Stomach (tissue), 9 donors: Measurements from ENCODE around the gene CDKN2B-AS1. TPM values are rescaled to one million over a fixed set of nuclear protein-coding genes. Genes with fewer than 3 reads are reported as not detected.

ENCODE experiments used
- DNase-seq, 2 donors: peaks; one replicate each; pipeline versions ENCODE4 v3.0.0 to v3.0.0-alpha.2; 2013 to 2019
- H3K27ac ChIP-seq, 5 donors: fragments of 200-600 bp in 4 of 5; sonication (generic) in 4 of 5; one replicate each; pipeline ENCODE4 v1.5.1; 2013 to 2019; ENCODE audit warnings: mild to moderate bottlenecking in 1 of 5, moderate library complexity in 1 of 5
- H3K27me3 ChIP-seq, 3 donors: fragments of 200-600 bp; sonication (generic); one replicate each; pipeline ENCODE4 v1.5.1; 2017 to 2019; ENCODE audit warnings: mixed run types in 1 of 3
- H3K36me3 ChIP-seq, 4 donors: fragments of 200-600 bp; sonication (generic); 1 replicate in 3 of 4; 2 replicates in 1 of 4; pipeline ENCODE4 v1.5.1; 2016 to 2019
- H3K4me1 ChIP-seq, 4 donors: fragments of 200-600 bp; sonication (generic); one replicate each; pipeline ENCODE4 v1.5.1; 2016 to 2019
- H3K4me3 ChIP-seq, 4 donors: fragments of 200-600 bp; sonication (generic) in 3 of 4; one replicate each; pipeline ENCODE4 v1.5.1; 2016 to 2019; ENCODE audit warnings: mild to moderate bottlenecking in 1 of 4
- H3K9me3 ChIP-seq, 4 donors: fragments of 200-600 bp; sonication (generic); one replicate each; pipeline ENCODE4 v1.5.1; 2016 to 2019
- EP300 ChIP-seq: sonication (generic); formaldehyde crosslinking; IDR thresholded peaks from one replicate; pipeline ENCODE4 v1.6.1; 2017; ENCODE audit warnings: antibody characterized with exemption
- POLR2A ChIP-seq, 4 donors: fragments of 450-650 bp; IDR thresholded peaks; one replicate each; pipeline ENCODE4 v1.6.1; 2016; ENCODE audit warnings: antibody characterized with exemption in 4 of 4, control low read depth in 2 of 4, mild to moderate bottlenecking in 1 of 4, moderate library complexity in 1 of 4
- POLR2AphosphoS5 ChIP-seq, 3 donors: sonication (generic); formaldehyde crosslinking; IDR thresholded peaks; one replicate each; pipeline ENCODE4 v1.6.1; 2016; ENCODE audit warnings: antibody characterized with exemption in 3 of 3
- WGBS, 5 donors: extraction: QIAGEN DNeasy Blood & Tissue Kit in 3 of 5; methylation state at CpG; one replicate each; pipeline versions ENCODE4 v1.1.5 to v1.1.7; 2013 to 2018; 5-methylcytosine and 5-hydroxymethylcytosine counted together
- intact Hi-C: fragments of 100-400 bp; cut with DNase I; formaldehyde crosslinking; loops from one replicate; pipeline ENCODE4 v1.15.1; 2023; ENCODE audit warnings: low total_unique reads
- polyA plus RNA-seq, 3 donors: library from polyadenylated mRNA; stranded (reverse); fragments of 200-250 nt; gene quantifications; one replicate each; pipeline ENCODE4 v1.2.3, GENCODE V29; 2013
- total RNA-seq, 5 donors: library from RNA; depleted of rRNA; stranded (reverse); fragments of >200 nt; gene quantifications; one replicate each; pipeline versions ENCODE4 v1.1.0 to v1.2.3, GENCODE V29; 2014 to 2016
- TF ChIP-seq, protein P1 (sequence below), 7 experiments: fragments of 450-650 bp in 4 of 7; fragments of 200-600 bp in 3 of 7; sonication (generic) in 3 of 7; IDR thresholded peaks; one replicate each; pipeline ENCODE4 v1.5.1; 2016 to 2019; ENCODE audit warnings: antibody characterized with exemption in 7 of 7, control low read depth in 2 of 7, mild to moderate bottlenecking in 1 of 7
- donor health status: healthy with polysubstance abuse.
- donor health status: Bipolar disorder and iron deficiency.
- donor health status: healthy.

Gene CDKN2B-AS1
- total and polyA plus RNA-seq, 8 donors: 0.48 to 1.6 (median 1.1) TPM; not detected in 3

DNA sequence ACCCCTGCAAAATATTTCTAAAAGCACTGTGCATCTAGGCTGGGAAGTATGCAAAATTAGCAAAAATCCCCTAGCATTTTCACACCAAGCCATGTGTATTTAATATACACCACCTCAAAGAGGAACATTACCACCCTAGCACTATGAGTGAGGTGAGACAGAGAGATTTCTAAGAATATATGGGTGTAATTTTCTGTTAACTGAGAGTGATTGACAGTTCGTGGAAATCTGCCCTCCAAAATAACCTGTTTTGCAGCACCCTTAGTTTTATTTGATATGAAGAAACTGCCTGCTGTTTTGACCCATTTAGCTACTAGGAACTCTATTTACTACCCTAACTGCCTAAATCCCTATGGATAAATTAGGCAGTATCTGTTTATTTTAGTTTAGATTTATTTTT lies 78.8 kb downstream of the CDKN2B-AS1 start:
- DNase-seq: no peak
- intact Hi-C loops: no loop called here
- no peaks in the 10 kb centered on the region for H3K9me3 ChIP-seq
- no peak overlapping the region for H3K4me3 ChIP-seq
- no peaks in the 10 kb centered on the region for H3K4me1 ChIP-seq
- WGBS, 5 donors: 53 to 88% (median 78%) methylated on average over 1 of the region's 1 CpG
- H3K27ac ChIP-seq: no peak overlapping the region
- H3K36me3 ChIP-seq: no peaks in the 10 kb centered on the region
- TF ChIP-seq, protein P1, sequence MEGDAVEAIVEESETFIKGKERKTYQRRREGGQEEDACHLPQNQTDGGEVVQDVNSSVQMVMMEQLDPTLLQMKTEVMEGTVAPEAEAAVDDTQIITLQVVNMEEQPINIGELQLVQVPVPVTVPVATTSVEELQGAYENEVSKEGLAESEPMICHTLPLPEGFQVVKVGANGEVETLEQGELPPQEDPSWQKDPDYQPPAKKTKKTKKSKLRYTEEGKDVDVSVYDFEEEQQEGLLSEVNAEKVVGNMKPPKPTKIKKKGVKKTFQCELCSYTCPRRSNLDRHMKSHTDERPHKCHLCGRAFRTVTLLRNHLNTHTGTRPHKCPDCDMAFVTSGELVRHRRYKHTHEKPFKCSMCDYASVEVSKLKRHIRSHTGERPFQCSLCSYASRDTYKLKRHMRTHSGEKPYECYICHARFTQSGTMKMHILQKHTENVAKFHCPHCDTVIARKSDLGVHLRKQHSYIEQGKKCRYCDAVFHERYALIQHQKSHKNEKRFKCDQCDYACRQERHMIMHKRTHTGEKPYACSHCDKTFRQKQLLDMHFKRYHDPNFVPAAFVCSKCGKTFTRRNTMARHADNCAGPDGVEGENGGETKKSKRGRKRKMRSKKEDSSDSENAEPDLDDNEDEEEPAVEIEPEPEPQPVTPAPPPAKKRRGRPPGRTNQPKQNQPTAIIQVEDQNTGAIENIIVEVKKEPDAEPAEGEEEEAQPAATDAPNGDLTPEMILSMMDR (IDR thresholded peaks at IDR 0.05): no peak
- TF ChIP-seq POLR2AphosphoS5 (IDR thresholded peaks at IDR 0.05) (no peak), POLR2A (IDR thresholded peaks at IDR 0.05) (no peak), EP300 (no peak)
- no peaks in the 10 kb centered on the region for H3K27me3 ChIP-seq

DNA sequence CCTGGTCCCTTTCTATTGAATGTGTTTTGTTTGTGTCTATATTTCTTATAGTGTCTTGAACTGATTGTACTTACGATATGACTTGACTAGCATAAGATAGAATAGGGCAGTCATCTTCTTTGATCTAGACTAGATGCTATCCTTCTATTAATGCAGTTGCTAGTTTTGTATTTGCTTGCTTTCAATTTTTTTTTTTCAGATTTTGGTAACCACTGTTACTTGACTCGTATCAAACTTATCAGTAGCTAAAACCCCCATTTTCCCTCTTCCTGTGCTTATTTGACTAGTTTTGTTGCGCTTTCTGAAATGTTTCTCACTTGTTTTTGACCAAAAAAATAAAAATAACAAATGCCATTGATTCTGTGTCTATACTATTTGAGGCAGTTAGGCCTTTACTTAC lies 83.5 kb downstream of the CDKN2B-AS1 start:
- Histone ChIP-seq H3K4me1 (peaks cover 0 to 5% (median 0%) of the 10 kb centered on the region in 4 donors), H3K36me3 (no peaks in the 10 kb centered on the region), H3K4me3 (no peak overlapping the region), H3K27ac (no peak overlapping the region), H3K9me3 (no peaks in the 10 kb centered on the region), H3K27me3 (no peaks in the 10 kb centered on the region)
- 86 to 94% (median 89%) methylated on average over 3 of the region's 3 CpGs for WGBS, 5 donors
- no peak for DNase-seq
- TF ChIP-seq POLR2A (IDR thresholded peaks at IDR 0.05) (no peak), POLR2AphosphoS5 (IDR thresholded peaks at IDR 0.05) (no peak), EP300 (no peak)
- TF ChIP-seq, protein P1 (IDR thresholded peaks at IDR 0.05): no peak
- intact Hi-C loops: no loop called here

DNA sequence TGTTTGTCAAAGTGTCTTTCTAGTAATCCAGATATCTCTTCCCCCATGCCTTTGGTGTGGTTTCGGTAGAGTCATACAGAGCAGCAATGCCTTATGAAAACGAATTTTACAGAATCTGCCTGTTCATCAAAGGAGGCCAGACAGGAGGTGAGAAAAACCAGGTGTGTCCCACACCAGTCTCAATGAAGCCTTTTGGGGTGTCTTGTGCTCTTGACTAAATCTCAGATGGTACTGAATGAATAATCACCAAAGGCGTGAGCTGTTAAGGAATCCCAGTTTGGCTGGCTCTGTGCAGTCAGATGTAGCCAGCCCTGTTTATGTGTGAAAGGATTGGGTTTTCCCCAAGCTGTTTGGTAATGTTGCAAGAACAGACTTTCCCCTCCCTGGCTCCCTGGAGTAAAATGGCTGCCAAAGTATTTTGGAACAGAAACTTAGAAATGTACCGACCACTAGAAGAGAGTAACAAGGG lies 85.3 kb downstream of the CDKN2B-AS1 start:
- TF ChIP-seq EP300 (no peak), POLR2AphosphoS5 (IDR thresholded peaks at IDR 0.05) (no peak), POLR2A (IDR thresholded peaks at IDR 0.05) (no peak)
- TF ChIP-seq, protein P1 (IDR thresholded peaks at IDR 0.05): no peak
- H3K27ac ChIP-seq: peak overlapping the region in 1 of 5 donors; percentile 1
- 62 to 77% (median 65%) methylated on average over 4 of the region's 4 CpGs for WGBS, 5 donors
- no peaks in the 10 kb centered on the region for H3K27me3 ChIP-seq
- DNase-seq: peak in 1 of 2 donors; percentile 38
- intact Hi-C loops: no loop called here
- H3K4me1 ChIP-seq: peaks cover 0 to 11% (median 3%) of the 10 kb centered on the region in 4 donors
- H3K9me3 ChIP-seq: no peaks in the 10 kb centered on the region
- no peaks in the 10 kb centered on the region for H3K36me3 ChIP-seq
- H3K4me3 ChIP-seq: no peak overlapping the region

DNA sequence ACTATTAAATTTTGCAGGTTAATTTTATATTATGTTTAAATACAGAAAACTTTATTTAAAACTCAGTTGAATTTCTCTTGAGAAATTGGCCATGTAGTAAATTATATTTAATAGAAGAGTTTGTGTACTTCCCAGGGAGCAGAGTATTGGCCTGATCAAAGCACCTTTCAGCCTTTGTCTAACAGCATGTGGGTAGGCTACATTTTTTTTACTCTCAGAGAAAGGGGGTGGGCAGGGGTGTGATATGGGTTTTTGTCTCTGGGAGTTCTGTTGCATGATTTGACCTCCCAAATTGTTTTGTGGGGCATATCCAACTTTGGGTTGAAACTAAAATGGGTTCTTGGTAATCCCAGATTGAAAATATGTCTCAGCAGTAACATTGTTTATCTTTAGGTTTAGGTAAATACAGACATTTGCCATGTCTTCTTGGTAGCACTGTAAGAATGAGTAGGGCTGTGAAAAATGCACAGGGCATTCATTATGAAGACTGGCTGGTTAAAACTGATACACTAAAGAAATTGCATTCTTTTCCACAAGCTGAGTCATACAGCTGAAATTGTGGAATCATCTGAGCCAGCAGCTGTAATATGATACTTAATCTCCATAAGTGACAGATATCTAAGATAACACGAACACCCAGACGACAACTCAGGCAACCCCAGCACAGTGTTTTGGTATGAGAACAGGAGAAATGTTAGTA lies 89.9 kb downstream of the CDKN2B-AS1 start:
- intact Hi-C loops: no loop called here
- DNase-seq: peak in 1 of 2 donors; percentile 29
- no peak overlapping the region for H3K27ac ChIP-seq
- H3K9me3 ChIP-seq: no peaks in the 10 kb centered on the region
- 1 to 13% (median 8%) methylated on average over 2 of the region's 2 CpGs for WGBS, 5 donors
- H3K36me3 ChIP-seq: no peaks in the 10 kb centered on the region
- H3K4me1 ChIP-seq: peaks cover 0 to 11% (median 7%) of the 10 kb centered on the region in 4 donors
- H3K4me3 ChIP-seq: no peak overlapping the region
- TF ChIP-seq POLR2AphosphoS5 (IDR thresholded peaks at IDR 0.05): no peak
- TF ChIP-seq EP300: no peak
- no peak for TF ChIP-seq POLR2A (IDR thresholded peaks at IDR 0.05)
- TF ChIP-seq, protein P1 (IDR thresholded peaks at IDR 0.05): no peak
- no peaks in the 10 kb centered on the region for H3K27me3 ChIP-seq
